GM12891 (cell line): ENCODE measurements around the gene IFT27.

Experiments
- POLR2A ChIP-seq: IDR thresholded peaks from 2 replicates; pipeline ENCODE4 v1.6.1; 2011; ENCODE audit warnings: low read depth, low read length, control low read depth
- POLR2AphosphoS5 ChIP-seq: IDR thresholded peaks from 2 replicates; pipeline ENCODE4 v1.6.1; 2011; ENCODE audit warnings: low read depth, low read length, control low read depth
- SPI1 ChIP-seq: IDR thresholded peaks from 2 replicates; pipeline ENCODE4 v1.6.1; 2011; ENCODE audit warnings: low read depth, low read length, control low read depth

GRCh38 chr22:36761553-36762240 is 14.2 kb downstream of the IFT27 start:
- TF ChIP-seq POLR2A (no peak), POLR2AphosphoS5 (no peak), SPI1 (no peak)
